Inferior parietal cortex (tissue), 1 donor: ENCODE measurements around the gene MAPK7.

Experiments
- DNase-seq: peaks from one replicate; pipeline ENCODE4 v3.0.0-alpha.2; 2016; ENCODE audit errors: extremely low spot score

MAPK7 gene

GRCh38 chr17:19378416-19379360 lies at the start of gene MAPK7:
MAPK7 (plus strand) TSS chr17:19378498; CDS start chr17:19378901, 403 bp downstream.
- no peak for DNase-seq

GRCh38 chr17:19329136-19329535 lies 49.2 kb upstream of the MAPK7 start:
- DNase-seq: no peak

GRCh38 chr17:19329839-19330238 lies 48.5 kb upstream of the MAPK7 start:
- no peak for DNase-seq

- no peak for DNase-seq
These were observed 48.0 kb upstream of the MAPK7 start for GRCh38 chr17:19330271-19330670.

- no peak for DNase-seq
These were observed 47.2 kb upstream of the MAPK7 start for GRCh38 chr17:19331134-19331533.

- no peak for DNase-seq
These were observed 46.6 kb upstream of the MAPK7 start for GRCh38 chr17:19331543-19332245.

GRCh38 chr17:19332371-19333131 lies 45.7 kb upstream of the MAPK7 start:
- no peak for DNase-seq

- no peak for DNase-seq
These were observed 45.2 kb upstream of the MAPK7 start for GRCh38 chr17:19333132-19333440.

- no peak for DNase-seq
These were observed 44.5 kb upstream of the MAPK7 start for GRCh38 chr17:19333736-19334290.

GRCh38 chr17:19334331-19334730 lies 44.0 kb upstream of the MAPK7 start:
- no peak for DNase-seq

GRCh38 chr17:19335951-19336631 lies 42.2 kb upstream of the MAPK7 start:
- DNase-seq: no peak

- no peak for DNase-seq
These were observed 41.2 kb upstream of the MAPK7 start for GRCh38 chr17:19336938-19337711.

GRCh38 chr17:19337712-19338023 lies 40.6 kb upstream of the MAPK7 start:
- no peak for DNase-seq

GRCh38 chr17:19338031-19338990 lies 40.0 kb upstream of the MAPK7 start:
- DNase-seq: no peak

- no peak for DNase-seq
These were observed 38.9 kb upstream of the MAPK7 start for GRCh38 chr17:19339341-19339815.

- no peak for DNase-seq
These were observed 37.1 kb upstream of the MAPK7 start for GRCh38 chr17:19341211-19341631.

GRCh38 chr17:19341641-19342610 lies 36.4 kb upstream of the MAPK7 start:
- no peak for DNase-seq

GRCh38 chr17:19342611-19343255 lies 35.6 kb upstream of the MAPK7 start:
- no peak for DNase-seq
